NCI-H748 (cell line): ENCODE data around the gene EVPL.
"Not testable (repeated sequence)": the region's sequence is repeated elsewhere in the genome, so short reads cannot be mapped to it uniquely, and the experiment has no call there.

Experiments
- DNase-seq: peaks from one replicate; lab custom pipeline; 2025; ENCODE audit not compliant: unreplicated experiment; lab: John Stamatoyannopoulos, UW

EVPL gene

DNA sequence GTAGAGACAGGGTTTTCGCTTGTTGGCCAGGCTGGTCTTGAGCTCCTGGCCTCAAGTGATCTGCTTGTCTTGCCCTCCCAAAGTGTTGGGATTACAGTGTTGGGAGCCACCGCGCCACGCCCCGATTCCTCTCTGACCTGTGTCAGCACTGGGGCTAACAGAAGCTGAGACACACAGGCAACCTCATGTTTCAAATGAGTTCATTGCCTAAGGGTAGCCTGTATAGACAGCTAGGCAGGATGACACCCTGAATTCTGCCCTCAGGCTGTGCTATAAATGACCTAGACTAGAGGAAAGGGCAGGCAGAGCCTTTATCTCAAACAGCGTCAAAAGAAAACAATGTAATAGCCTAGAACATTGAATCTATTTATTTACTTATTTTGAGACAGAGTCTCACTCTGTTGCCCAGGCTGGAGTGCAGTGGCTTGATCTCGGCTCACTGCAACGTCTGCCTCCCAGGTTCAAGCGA, 28.7 kb downstream of the EVPL start:
- DNase-seq = no peak

DNA sequence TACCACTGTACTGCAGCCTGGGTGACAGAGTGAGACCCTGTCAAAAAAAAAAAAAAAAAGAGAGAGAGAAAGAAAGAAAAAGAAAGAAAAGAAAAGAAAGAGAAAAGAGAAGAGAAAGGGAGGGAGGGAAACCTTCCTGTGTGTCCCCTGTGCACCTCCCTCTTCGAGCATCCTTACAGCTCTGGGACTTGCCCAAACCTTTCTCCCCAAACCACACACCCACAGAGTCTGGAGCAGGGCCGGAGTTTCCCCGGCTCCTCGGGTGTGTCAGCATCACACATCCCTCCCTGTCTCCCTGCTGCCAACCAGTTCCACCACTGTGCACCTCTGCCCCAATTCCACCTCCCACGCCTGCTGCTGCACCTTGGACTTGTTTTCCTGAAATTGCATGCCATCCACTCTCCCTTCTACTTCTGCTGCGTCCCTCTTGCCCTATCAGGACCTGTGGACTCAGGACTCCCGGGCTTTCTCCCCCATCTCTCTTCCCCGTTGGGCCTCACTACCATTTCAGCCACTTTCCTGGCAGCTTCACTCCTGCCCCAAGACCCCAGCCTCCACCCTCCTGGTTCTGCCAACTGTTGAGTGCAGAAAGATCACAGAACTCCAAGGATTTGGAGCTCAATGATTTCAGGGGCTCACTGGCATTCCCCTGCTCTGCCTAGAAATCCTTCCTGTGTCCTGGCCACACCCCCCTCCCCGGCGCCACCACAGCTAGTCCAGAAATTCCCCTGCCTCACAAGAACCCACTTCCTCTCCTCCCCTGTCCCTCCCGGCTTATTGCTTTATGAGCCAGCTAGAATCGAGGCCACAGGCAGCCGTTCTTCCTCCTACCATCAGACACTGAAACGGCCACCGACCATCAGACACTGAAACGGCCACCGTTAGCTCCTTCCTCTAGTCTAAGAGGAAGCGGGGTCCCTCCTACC, 30.2 kb downstream of the EVPL start:
- DNase-seq = no peak

DNA sequence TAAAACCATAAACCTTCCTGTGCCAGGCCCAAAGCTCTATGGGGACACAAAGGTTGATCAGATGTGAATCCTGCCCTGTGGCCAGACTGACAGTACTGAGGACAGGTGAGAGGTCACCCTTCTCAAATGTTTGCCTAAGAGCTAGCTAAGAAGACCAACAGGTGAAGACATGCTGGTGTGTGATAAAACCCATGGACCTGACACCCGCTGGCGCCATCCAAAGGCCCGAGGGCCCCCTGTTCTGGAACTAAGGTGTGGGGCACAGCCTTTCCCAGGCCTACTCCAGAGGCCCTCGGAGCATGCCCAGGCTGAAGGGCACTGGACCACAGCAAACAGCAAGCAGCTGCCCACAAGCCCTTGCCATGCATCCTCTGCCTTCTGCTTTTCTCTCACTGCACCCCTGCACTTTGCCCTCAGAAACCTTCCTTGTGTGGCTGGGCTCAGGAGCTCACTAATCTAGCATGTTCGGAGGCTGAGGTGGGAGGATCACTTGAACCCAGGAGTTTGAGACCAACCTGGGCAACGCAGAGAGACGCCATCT, 31.7 kb downstream of the EVPL start:
- no peak for DNase-seq

DNA sequence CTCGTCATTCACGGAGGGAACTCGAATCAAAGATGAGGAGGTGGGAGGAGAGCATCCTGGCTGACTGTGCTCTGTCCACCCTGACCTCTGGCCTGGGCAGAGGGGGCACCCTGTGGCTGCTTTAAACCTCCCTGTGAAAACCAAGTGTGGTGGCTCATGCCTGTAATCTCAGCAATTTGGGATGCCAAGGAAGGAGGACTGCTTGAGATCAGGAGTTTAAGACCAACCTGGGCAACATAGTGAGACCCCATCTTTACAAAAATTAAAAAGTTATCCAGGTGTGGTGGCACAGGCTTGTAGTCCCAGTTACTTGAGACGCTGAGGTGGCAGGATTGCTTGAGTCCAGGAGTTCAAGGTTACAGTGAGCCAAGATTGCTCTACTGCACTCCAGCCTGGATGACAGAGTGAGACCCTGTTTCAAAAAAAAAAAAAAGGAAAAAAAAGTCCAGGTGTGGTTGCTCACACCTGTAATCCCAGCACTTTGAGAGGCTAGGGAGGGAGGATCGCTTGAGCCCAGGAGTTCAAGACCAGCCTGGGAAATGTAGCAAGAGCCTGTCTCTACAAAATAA, 32.2 kb downstream of the EVPL start:
- DNase-seq = no peak

DNA sequence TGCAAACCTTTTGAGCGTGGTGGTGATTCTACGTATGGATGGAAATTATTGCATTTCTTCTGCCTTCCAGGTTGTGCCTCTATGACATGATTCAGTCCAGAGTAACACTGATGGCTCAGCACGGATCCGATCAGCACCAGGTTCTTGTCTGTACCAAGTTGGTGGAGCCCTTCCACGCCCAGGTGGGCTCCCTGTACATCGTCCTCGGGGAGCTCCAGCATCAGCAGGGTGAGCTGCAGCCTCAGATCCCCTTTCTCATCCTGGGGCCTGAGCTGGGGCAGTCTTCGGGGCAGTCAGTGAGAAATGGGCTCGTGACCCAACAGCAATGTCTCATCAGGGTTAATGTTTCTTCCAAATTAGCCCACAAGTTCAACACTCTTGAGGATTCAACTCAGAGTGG, 35.7 kb downstream of the EVPL start:
- no peak for DNase-seq

DNA sequence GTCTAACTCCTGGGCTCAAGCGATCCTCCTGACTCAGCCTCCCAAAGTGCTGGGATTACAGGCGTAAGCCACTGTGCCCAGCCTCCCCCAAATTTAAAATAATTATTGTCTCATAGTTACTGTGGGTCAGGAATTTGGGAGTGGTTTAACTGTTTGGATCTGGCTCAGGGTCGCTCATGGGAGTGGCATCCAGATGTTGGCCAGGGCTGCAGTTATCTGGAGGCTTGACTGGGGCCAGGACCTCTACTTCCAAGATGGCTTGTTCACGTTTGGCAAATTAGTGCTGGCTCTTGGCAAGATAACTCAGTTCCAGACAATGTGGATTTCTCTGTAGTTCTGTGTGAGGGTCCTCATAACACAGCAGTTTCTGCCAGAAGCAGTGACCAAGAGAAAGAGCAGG, 40.1 kb downstream of the EVPL start:
- no peak for DNase-seq

DNA sequence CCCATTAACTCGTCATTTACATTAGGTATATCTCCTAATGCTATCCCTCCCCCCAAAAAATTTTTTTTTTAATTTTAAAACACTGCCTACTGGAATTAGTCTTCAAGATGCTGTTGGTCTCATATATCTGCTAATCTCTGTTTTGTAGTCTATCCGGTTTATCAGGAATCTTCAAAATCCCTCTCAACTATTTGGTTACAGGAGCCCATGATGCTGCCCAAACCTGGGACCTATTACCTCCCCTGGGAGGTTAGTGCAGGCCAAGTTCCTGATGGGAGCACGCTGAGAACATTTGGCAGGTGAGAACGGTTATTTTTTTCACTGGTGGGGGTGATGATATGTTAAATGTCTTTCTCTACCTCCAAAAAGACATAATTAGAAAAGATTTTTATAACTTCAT, 41.1 kb downstream of the EVPL start:
- DNase-seq = no peak

DNA sequence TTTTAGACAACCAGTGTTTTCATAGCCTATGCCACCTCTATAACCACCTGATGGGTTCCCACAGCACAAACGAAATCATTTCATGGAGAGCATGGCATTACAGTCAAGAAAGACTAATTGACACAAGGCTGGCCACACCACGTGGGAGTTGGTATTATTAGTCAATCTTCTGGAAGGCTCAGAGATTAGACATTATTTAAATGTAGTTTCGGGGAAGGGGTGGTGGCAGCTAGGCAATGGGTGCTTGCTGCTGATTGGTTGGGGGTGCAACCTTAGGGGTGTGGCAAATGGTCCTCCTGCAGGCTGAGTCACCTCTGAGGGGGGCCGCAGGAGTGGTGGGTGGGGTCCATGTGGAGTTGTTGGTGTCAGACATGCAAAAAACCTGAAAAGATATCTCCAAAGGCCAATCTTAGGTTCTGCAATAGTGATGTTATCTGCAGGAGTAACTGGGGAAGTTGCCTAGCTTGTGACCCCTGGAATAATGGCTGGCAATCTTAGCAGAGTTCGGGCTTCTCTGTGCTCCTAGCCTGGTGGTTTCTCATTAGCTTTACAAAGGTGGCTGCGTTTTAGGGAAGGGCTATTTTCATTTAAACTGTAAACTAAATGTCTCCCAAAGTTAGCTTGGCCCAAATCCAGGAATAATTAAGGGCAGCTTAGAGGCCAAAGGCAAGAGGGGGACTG, 43.5 kb downstream of the EVPL start:
- DNase-seq = no peak

DNA sequence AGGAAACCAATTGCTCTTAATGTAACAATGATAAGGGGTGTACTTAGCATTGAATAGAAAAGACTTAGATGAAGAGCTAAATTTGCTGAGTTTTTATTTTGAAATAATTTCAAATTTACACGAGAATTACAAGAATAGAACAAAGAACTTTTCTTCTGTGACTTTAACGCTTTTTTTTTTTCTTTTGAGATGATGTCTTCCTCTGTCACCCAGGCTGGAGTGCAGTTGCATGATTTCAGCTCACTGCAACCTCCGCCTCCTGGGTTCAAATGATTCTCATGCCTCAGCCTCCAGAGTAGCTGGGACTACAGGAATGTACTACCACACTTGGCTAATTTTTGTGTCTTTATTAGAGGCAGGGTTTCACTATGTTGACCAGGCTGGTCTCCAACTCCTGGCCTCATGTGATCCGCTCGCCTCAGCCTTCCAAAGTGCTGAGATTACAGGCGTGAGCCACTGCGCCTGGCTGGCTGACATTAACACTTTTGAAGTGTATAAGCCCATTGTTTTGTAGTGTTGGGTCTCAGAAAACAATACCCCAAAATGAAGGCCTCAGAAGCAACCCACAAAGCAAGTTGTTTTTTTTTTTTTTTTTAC, 46.0 kb downstream of the EVPL start:
- no peak for DNase-seq

DNA sequence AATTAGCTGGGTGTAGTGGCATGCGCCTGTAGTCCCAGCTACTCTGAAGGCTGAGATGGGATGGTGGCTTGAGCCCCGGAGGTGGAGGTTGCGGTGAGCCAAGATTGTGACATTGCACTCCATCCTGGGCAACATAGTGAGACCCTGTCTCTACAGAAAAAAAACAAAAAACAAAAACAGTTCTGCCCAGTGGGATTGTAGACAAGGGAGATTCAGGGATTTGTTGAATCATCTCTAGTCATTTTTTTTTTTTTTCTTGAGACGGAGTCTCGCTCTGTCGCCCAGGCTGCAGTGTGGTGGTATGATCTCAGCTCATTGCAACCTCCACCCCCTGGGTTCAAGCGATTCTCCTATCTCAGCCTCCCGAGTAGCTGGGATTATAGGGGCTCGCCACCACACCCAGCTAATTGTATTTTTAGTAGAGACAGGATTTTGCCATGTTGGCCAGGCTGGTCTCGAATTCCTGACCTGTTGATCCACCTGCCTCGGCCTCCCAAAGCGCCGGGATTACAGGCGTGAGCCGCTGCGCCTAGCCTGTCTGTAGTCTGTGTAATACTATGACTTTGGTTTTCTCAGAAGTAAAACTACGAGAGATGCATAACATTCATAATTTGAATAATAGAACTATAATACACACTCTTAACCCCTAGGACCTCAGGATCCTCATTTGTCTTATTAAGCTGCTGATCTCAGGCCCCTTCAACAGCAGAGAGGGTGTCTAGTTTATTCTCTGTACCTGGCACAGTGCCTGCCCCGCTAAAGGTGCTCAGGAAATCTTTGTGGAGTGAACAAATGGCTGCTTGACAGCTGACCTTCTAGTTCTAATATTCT, 46.7 kb downstream of the EVPL start:
- no peak for DNase-seq

DNA sequence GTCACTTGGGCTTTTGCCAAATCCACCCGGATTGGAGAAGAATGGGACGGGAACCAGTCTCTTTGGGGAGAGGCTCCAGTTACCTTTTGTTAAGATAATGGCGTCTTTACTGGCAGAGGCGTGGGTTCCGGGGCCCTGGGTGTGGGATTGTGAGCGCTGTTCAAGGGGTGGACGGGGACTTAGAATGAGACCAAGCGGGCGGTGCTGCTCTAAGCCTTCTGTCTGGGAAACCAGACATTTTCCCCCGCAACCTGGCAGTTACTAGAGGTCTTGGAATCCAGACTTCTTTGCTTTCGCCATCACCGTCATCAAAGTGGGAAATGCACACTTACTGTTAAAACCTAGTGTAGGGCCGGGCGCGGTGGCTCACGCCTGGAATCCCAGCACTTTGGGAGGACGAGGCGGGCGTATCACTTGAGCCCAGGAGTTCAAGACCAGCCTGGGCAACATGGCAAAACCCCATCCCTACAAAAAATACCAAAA, 47.4 kb downstream of the EVPL start:
- no peak for DNase-seq

DNA sequence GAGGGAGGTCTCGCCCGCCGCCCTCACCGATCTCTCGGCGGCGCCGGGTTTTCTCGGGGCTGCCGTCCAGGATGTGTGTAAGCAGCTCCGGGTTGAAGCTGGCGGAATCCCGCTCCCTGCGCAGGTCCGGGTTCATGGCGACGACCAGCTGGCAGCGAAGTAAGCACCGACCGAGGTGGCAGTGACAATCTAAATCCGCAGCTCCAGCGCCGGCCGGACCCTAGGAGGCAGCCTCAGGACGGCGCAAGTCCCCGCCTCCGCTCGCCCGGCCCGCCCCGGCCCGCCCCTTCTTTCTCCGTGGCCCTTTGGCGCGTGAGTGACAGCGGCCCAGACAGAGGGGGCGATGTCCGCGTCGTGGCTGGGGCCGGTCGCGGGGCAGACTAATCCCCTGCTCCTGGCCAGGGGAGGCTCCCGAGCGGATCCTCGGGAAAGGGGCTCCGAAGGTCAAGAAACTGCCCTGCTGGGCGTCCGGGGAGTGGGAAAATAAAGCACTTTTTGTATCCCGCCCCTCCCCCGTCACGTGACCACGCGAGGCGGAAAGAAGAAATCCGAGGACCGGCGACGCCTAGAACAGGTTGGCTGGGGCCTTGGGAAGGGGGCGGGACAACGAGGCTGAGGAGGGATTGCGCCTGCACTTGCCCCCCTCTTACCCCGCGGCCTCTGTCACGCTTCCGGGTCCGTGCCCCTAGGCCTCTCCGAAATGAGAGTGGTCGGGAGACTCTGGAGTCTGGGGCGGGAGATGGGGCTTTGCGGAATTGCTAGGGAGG, 48.0 kb downstream of the EVPL start, which contains the start of the genes ACOX1 and TEN1:
Gene ACOX1 (minus strand): TSS at position 229 of the 767 bp plus-strand sequence. CDS start 93 bp downstream, at position 136.
Gene TEN1 (plus strand): TSS at position 303 of the 767 bp plus-strand sequence. CDS start 6,953 bp downstream, outside the sequence.
- DNase-seq = peak; percentile 95

DNA sequence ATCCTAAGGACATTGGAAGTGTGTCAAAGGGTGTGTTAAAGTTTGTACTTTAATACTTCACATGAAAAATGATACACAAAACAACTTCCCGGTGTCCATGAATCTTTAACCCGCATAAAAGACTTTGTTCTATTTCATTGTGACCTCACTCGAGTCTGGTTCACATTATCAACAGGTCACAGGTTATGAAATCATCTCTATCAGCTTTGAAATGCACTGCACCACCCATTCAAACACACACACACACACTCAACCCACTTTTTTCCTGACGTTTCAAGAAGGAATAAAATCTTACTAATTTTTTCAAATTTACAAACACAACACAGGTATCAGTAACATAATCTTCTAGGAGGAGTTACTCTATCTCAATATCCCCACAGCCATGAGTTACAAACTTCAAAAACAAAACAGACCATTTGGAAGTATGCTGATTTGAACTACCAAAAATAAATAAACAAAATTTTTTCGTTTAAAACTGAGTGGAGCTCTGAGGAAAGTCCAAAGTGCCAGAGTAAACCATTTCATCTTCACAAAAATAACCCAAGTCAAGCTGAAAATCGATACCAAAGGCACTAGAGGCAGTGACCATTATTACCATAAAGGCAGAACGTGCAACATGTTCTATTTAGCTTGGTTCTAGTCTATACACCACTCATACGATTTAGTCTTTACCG, 50.8 kb downstream of the EVPL start:
- no peak for DNase-seq

DNA sequence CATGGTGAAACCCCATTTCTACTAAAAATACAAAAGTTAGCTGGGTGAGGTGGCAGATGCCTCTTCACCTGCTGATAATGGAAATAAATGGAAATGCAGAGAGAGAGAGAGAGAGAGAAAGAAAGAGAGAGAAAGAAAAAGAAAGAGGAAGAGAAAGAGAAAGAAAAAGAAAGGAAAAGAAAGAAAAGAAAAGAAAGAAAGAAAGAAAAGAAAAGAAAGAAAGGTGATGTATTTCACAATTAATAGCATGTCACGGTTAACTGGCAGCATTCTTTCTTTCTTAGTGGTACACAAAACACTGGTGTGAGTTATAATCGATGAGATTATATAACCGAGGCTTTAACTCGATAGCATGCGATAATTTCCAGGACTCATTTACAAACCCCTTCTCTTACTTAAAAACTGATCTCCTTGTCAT, 51.3 kb downstream of the EVPL start:
- DNase-seq = no peak

DNA sequence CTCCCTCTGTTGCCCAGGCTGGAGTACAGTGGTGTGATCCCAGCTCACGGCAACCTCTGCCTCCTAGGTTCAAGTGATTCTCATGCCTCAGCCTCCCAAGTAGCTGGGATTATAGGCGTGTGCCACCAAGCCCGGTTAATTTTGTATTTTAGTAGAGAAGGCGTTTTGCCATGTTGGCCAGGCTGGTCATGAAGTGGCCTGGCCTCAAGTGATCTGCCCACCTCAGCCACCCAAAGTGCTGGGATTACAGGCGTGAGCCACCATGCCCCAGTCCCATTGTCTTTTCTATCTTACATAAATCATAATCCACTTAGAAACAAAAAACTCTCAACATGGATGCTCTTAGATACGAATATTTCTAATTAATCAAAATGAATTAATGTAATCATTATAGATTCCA, 51.9 kb downstream of the EVPL start:
- not testable (repeated sequence) for DNase-seq

DNA sequence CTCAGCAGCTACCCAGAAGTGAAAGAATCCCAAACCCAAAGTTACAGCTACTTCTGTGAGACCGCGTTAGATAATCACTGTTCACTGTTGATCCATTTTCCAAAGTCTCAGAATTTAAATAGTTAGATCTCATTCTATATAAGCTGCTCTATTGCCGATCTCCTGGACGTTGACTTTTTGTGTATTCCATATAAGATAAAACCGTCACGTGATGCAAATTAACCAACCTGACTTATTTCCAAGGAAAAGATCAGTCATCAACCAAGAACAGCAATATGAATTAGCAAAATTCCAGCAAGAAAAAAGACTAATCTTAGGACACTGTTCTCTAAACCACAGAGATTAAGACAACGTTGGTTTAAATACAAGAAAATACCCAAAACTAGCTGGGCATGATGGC, 56.5 kb downstream of the EVPL start:
- DNase-seq = no peak

DNA sequence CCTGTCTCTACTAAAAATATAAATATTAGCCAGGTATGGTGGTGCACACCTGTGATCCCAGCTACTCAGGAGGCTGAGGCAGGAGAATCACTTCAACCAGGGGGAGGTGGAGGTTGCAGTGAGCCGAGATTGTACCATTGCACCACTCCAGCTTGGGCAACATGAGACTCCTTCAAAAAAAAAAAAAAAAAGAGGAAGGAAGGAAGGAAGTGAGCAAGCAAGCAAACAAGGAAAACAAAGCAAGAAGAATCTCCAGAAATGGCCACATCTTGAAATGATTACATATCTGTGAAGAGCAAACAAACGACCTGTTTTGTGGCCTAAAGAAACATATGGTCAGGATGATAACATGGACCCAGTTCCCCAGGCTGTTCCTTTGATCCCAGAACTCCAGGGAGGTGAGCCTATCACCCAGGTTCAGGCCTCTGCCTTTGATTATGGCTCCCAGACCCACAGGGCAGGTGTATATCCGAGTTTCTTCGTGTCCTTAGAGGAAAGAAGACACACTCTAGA, 57.0 kb downstream of the EVPL start:
- DNase-seq = no peak

DNA sequence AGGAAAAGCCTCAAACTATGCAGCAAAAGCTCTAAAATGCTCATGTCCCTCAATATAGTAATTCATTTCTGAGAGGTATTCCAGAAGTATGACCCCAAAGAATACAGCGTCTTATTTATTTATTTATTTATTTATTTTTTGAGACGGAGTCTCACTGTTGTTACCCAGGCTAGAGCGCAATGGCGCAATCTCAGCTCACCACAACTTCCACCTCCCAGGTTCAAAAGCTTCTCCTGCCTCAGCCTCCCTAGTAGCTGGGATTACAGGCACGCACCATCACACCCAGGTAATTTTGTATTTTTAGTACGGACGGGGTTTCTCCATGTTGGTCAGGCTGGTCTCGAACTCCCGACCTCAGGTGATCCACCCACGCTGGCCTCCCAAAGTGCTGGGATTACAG, 58.1 kb downstream of the EVPL start:
- DNase-seq = not testable (repeated sequence)
